HG03575 (cell line): ENCODE data around the gene ADAP1.
"Not testable (repeated sequence)": the region's sequence is repeated elsewhere in the genome, so short reads cannot be mapped to it uniquely, and the experiment has no call there.

Source experiments
- ATAC-seq: cut with Tn5 transposase; IDR thresholded peaks from one replicate; pipeline ENCODE4 v1.9.1; 2021; ENCODE audit not compliant: unreplicated experiment, insufficient number of reproducible peaks, low FRiP score; ENCODE audit errors: extremely low read depth

ADAP1 gene, protein sequence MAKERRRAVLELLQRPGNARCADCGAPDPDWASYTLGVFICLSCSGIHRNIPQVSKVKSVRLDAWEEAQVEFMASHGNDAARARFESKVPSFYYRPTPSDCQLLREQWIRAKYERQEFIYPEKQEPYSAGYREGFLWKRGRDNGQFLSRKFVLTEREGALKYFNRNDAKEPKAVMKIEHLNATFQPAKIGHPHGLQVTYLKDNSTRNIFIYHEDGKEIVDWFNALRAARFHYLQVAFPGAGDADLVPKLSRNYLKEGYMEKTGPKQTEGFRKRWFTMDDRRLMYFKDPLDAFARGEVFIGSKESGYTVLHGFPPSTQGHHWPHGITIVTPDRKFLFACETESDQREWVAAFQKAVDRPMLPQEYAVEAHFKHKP

DNA sequence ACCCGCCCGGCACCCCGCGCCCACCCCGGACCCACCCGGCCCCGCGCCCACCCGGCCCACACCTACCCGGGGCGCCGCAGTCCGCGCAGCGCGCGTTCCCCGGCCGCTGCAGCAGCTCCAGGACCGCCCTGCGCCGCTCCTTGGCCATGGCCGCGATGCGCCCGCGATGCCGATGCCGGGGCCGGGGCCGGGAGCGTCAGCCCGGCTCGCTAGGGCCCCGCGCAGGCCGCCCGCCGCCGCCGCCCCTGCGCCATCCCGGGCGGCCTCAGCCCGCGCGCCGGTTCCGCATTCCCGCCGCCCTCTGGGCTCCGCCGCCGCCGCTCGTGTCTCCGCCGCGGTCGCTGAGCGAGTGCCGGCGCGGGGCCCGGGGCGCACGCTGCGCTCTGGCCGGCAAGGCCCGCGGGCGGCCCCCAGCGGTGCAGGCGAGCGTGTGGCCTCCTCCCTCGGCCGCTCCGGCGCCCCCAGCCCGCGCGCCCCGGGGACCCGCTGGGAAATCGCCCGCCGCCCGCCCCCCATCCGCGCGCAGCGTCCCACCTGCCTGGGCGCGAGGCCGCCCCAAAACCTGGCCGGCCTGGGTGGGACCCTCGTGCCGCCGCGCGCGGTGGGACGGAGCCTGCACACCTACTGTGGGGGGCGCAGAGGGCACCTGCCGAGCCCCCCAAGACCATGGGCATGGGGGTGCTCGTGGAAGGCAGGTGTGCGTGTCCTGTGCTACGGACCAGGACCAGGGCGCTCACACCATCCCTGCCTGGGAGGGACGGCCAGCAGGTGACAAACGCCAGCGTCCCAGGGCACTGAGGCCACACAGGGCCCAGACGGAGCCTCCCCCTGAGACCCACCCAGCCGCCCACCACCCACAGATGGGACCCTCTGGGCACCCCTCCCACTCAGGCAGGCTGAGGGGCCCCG is at the start of gene ADAP1:
Gene ADAP1 (minus strand): TSS at position 351 of the 909 bp plus-strand sequence. CDS start 203 bp downstream, at position 148.
- ATAC-seq: no peak

DNA sequence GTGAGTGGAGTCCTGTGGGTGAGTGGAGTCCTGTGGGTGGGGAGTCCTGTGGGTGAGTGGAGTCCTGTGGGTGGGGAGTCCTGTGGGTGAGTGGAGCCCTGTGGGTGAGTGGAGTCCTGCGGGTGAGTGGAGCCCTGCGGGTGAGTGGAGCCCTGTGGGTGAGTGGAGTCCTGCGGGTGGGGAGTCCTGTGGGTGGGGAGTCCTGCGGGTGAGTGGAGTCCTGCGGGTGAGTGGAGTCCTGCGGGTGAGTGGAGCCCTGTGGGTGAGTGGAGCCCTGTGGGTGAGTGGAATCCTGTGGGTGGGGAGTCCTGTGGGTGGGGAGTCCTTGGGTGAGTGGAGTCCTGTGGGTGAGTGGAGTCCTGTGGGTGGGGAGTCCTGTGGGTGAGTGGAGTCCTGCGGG is 48.0 kb upstream of the ADAP1 start:
- not testable (repeated sequence) for ATAC-seq

DNA sequence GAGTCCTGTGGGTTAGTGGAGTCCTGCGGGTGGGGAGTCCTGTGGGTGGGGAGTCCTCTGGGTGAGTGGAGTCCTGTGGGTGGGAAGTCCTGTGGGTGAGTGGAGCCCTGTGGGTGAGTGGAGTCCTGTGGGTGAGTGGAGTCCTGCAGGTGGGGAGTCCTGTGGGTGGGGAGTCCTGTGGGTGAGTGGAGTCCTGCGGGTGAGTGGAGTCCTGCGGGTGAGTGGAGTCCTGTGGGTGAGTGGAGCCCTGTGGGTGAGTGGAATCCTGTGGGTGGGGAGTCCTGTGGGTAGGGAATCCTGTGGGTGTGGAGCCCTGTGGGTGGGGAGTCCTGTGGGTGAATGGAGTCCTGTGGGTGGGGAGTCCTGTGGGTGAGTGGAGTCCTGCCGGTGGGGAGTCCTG is 47.5 kb upstream of the ADAP1 start:
- ATAC-seq: not testable (repeated sequence)

DNA sequence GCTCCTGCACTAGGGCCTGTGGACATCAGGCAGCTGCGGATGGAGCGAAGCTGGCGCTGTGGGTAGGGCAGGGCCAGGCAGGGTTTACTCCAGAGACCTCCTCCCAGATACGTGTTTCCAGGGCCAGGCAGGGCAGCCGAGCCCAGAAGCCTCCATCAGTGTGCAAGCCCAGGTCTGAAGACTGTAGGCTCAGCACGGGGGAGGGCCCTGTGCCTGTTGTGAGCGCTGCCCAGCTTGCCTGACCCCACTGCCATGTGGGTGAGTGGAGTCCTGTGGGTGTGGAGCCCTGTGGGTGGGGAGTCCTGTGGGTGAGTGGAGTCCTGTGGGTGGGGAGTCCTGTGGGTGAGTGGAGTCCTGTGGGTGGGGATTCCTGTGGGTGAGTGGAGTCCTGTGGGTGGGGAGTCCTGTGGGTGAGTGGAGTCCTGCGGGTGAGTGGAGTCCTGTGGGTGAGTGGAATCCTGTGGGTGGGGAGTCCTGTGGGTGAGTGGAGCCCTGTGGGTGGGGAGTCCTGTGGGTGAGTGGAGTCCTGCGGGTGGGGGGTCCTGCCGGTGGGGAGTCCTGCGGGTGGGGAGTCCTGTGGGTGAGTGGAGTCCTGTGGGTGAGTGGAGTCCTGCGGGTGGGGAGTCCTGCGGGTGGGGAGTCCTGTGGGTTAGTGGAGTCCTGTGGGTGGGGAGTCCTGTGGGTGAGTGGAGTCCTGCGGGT is 46.7 kb upstream of the ADAP1 start:
- not testable (repeated sequence) for ATAC-seq

DNA sequence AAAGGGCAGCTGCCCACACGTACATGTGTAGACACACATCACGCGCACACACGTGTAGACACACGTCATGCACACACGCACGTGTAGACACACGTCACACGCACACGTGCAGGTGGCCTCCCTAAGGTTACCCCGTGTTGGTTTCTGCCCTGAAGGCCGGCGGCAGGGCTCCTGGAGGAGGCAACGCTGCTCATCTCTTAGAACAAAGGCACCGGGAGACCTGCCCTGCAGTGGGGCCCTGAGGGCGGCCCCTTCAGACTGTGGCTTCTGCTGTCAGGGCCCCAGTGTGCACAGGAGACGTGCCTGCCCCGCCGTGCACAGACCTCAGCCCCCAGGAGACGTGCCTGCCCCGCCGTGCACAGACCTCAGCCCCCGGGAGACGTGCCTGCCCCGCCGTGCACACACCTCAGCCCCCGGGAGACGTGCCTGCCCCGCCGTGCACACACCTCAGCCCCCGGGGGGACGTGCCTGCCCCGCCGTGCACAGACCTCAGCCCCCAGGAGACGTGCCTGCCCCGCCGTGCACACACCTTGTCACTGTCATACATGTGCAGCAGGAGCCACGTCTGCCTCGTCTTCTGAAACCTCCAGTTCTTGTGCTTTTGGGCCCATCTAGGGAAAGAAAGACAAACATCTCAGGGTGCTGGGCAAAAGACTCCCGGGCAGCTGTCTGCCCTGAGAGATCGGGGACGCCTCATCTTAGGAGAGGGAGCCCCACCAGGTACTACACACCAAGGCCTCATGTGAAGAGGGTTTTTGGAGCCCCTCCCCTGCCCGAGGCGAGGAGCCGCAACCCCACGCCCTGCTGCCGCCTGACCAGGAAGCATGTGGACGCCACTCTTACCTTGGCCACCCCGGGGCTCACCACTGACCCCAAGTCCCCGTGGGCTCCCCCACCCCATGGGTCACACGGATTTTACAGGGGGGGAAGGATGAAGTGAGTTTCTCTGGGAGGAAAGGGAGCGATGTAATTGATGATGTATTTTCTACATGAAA is 45.8 kb upstream of the ADAP1 start:
- ATAC-seq: no peak

DNA sequence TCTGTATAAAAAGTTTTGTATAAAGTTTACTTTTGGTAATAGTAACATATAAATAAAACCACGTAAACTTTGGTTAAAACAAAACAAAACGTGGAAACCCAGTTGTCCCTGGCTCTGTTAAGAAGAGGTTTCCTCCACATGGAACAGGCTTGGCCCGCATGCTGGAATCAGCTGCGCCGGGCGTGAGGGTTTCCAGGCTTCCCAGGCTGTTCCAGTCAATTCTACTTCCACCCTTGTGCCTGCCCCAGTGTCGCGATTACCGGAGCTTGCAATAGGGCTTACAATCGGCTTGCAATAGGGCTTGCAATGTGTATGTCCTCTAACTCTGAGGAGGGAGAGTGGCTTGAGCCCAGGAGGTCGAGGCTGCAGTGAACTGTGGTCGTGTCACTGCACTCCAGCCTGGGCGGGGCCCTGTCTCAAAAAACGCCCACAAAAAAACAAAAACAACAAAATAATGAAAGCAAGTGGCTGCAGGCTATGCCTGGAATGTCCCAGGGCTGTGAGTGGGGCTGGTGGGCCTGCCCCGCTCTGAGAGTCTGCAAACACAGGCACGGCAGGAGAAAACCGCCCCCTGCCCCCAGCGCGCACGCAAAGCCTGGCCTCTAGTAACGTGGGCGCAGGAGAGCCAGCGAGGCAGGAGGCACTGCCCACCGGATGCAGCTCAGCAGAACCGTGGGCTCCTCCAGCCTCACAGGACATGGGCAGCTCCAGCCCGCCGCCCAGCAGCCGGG is 44.8 kb upstream of the ADAP1 start:
- no peak for ATAC-seq

DNA sequence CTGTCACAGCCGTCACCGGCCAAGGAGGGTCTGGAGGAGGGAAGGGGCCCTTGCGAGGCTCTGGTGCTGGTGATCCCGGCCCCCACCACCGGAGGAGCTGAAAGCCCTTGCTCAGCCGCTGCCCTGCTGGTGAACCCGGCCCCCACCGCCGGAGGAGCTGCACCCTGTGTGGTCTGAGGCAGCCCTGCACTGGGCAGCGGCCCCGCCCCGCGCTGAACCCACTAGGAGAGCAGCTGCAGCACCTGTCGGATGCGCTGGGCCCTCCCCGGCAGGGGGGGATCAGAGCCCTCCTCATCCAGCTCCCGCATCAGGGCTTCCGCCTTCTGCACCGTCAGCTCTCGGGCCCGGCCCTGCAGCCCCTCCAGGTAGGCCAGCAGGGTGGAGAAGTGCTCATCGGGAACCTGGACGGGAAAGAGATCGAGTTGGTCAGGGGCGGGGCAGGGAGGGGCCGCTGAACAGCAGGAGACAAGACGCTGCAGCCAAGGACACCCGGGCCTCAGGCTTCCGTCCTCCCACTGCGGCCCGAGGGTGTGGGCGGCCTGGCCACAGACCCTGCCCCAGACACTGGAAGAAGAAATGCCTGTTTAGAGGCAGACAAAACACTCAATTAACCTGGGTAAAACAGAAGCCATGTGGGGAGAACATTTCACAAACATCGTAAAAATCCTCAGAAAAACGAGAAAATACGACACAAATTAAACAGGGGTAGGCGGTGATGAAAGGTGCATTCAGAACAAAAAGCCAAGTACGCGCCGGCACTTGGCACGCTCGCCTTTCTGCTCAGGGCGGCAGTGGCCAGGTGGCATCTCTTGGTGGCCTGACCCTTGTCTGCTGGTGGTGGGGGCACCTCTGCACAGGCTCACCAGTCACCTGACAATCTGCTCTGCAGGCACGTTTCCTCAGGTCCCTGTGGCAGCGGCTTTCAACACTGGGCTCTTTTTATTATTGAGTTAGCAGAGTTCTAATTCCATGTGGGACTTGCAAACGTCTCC is 43.2 kb upstream of the ADAP1 start:
- no peak for ATAC-seq

DNA sequence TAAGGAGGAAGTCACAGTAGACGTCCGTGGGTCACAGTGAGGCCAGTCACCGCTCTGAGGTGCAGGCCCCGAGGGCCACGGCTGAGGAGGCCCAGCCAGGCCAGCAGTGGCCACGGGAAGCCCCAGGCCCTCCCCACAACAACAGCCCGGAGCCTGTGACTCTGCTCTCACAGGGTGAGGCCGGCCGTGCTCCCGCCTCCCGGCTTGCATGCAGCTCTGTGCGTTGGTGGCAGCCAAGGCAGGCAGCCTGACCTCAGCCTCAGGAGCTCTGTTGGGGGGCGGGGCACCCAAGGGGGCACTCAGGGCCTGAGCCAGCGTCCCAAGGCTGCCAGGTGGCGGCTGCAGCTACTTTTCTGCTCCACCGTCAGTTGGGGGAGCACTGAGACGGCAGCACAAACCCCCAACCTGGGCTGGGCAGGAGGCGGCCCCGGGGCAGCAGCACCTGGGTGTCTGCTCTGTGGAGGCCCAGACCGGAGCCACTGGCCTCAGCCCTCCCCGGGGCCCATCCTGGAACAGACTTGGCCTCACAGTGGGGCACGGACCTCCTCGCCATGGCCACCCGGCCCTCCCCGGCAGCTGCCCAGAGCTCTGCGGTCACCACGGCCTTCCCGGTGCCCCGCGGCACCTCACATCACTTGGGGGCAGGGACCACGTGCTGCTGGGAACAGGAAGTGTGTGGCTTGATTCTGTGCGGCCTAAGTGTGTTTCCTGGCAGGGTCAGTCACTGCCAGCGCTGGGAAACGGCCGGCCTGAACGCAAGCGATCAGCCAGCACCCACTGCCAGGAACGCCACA is 41.8 kb upstream of the ADAP1 start:
- no peak for ATAC-seq

DNA sequence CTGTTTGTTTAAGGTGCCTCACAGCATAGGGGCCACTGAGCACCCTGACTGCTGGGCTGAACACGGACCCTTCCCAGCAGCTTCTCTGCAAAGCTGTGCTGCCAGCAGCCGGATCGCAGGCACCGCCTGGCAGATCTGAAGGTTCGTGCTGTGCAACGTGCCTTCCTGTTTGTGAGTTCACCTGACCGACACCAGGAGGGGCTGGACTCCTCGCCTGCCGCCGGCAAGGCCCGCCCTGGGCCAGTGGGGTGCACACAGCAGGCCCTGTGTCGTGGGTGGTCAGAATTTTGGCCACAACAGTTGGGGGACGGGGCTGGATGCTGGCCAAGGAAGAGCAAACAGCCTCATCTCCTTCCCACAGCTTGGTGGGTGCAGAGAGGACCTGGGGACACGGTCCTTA is 41.1 kb upstream of the ADAP1 start:
- ATAC-seq: no peak

DNA sequence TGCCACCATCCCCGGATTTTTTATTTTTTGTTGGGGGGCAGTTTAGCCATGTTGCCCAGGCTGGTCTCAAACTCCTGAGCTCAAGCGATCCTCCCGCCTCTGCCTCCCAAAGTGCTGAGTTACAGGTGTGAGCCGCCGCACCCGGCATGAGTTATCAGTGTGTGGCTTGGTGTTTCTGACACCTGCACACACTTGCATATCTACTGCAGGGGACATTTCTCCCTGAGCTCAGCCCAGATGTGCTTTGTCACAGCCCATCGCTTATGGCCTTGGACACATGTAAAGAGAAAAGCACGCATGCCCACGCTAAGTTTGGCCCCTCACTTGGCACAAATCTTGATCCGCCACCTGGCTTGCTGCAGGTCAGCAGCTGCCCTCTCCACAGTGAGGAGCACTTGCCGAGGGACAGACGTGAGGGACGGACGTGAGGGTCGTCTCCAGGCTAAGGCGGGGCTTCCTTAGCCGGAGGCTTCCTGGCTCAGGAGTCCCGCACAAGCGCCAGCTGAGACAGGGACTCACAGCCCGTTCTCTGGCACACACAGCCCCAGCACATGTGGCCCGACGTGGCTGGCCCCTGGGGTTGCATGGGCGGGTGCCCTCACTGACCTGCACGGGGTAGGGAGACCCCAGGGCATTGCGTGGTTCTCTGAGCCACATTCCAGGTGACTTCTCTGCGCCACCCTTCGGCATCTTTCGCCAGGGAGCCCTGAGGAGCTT is 40.3 kb upstream of the ADAP1 start:
- ATAC-seq: no peak

DNA sequence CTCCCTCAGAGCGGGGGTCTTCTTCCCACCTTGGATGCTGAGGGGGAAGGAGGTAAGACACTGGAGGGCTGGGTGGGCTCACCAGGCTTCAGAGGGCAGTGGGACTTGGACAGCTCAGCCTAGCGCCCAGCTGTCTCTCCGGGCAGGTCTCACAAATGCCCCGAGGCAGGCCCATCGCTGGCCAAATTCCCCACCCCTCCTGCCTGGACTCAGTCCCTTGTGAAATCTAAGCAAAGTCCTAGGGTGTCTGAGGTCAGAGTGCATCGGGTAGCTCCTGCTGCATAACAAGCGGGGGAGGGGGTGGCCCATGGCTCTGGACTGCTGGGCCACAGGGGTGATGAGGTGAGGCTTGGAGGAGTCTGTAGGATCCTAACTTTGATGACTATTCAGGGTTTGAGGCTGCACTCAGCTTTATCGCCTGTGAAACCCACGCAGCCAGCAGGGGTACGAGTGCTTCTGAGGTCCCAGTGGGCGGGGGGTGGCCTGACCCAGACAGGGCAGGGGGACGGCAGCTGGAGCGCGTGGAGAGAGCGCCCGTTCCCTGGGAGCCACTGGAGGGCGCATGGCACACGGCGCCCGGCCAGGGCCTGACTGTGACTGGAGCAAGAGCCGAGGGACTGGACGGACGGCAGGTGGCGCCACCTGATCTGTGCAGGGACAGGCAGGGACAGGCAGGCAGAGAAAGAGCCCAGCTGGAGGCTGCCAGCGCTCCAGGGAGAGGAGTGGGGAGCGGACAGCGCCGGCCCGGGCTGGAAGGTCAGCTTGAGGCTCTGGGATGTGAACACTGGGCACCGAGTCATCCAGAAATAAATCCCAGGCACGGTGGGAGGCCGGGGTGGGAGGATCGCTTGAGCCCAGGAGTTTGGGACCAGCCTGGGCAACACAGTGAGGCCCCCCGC is 38.5 kb upstream of the ADAP1 start:
- ATAC-seq: no peak

DNA sequence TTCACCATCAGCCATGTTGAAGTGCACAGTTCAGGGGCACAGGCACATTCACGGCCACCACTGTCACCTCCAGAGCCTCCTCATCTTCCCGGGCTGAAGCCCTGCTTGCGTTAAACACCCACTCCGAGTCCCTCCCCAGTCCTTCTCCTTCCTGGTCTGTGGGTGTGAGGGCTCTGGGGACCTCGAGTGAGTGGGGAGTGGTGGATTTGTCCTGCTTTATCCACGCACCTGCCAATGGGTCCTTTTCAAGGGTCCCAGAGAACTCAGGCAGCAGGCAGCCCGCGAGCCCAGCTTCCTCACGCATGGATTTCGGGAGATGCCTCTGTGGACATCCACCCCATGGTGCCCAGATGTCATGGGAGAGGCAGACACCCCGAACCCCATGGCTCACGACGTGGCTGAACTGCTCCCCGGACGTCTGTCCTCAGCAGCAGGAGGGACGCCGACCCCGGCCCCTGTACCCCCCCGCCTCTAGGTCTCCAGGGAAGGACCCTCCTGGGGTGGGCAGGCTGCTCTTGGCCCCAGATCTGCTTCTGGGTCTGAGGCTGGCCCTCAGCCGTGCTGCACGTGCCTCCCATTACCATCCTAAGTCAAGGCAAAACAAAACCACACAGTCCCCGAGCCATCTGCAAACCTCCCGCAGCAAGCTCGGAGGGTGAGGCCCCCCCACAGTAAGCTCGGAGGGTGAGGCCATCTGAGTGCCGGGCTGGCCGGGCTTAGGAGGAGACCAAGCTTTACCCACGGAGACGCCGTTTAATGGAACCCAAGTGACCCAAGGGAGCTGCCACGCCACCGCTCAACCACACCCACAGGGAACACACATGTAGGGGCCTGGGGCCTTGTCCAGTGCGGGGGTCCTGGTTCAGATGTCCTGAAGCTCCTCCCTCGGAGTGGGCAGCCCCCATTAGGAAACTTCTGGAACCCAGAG is 37.5 kb upstream of the ADAP1 start:
- no peak for ATAC-seq

DNA sequence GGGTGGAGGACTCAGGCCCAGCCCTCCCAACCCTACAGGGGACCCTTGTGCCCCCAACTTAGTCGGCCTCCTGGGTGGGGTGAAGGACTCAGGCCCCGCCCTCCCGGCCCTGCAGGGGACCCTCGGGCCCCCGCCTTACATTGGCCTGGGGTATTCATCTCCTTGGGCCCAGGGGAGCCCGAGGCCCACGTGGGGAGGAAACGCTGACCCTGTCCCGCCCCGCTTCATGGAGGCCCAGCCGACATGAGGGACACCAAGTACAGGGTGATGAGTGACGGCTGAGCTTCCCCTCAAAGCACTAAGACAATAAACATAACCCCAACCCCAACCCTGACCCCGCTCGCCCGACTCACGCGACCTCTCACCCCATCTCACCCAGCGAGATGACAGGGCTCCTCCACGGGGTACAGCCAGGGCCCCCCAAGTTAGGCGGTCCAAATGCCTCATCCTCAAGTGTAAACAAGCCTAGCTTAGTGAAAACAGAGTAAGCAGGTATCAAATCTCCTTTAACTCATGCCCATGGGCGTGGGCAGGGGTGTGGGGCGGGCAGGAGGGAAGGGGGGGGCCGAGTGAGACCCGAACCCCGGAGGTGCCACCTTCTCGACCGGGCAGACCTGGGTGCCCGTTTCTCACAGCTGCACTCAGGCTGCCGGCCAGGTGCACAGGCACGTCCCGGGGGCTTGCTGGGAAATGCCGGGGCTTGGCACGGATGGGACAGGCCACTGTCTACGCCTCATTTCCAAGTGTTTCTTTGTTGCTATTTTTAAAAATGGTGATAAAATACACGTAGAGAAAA is 36.7 kb upstream of the ADAP1 start:
- no peak for ATAC-seq
